BJ (cell line): ENCODE data around the gene TOX2. TPM values are rescaled to one million over a fixed set of nuclear protein-coding genes. Genes with fewer than 3 reads are reported as not detected.

ENCODE experiments used
- CTCF ChIA-PET: fragments of 350-600 bp; formaldehyde crosslinking; extraction: SDS; loops from one replicate; lab custom pipeline; 2021; ENCODE audit warnings: antibody characterized with exemption, inconsistent platforms; lab: Yijun Ruan, JAX
- POLR2A ChIA-PET: fragments of 300-600 bp; sonication (Branson Sonifier 250); formaldehyde crosslinking; extraction: SDS; loops from one replicate; lab custom pipeline; 2021; ENCODE audit warnings: antibody characterized with exemption; lab: Charles Lee
- DNase-seq: peaks from one replicate; pipeline ENCODE4 v3.0.0-alpha.2; 2011; ENCODE audit warnings: low read depth
- H3K27me3 ChIP-seq: 2 replicates; pipeline ENCODE4 v1.6.0; 2011; ENCODE audit warnings: low read length; ENCODE audit not compliant: control insufficient read depth, insufficient read depth
- H3K36me3 ChIP-seq: 2 replicates; pipeline ENCODE4 v1.5.1; 2011; ENCODE audit warnings: low read length; ENCODE audit not compliant: control insufficient read depth, insufficient read depth
- H3K4me3 ChIP-seq: 2 replicates; pipeline ENCODE4 v1.5.1; 2011; ENCODE audit warnings: low read depth, mild to moderate bottlenecking, control low read depth, low read length
- CTCF ChIP-seq: IDR thresholded peaks from 2 replicates; pipeline ENCODE4 v1.5.1; 2011; ENCODE audit warnings: low read depth, mild to moderate bottlenecking, control low read depth, inconsistent platforms, low read length, moderate library complexity; ENCODE audit not compliant: insufficient read depth
- polyA plus RNA-seq: library from polyadenylated mRNA; depleted of rRNA; stranded (reverse); fragments of >200 nt; gene quantifications from 2 replicates; pipeline ENCODE4 v1.2.3, GENCODE V29; 2011

Gene TOX2
- polyA plus RNA-seq, 1 experiment, result 7.6 TPM

DNA sequence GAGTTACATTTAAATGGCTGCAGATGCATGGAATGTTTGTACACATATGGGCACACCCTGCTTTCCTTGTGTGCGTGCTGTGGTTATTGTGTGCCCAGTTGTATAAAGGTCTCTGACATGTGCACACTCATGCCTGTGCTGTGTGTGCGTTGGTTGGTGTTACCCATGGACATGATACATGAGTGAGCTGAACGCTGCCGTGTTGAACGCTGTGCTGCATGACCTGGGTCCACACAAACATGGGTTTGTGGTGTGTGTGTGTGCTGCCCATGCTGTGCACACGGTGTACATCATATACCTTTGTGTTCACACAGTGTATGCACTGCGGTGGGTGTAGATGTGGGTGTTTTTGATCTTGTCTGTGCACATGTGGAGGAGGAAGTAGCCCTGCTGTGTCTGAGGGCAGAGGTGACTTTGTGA lies 54.4 kb downstream of the TOX2 start:
- H3K36me3 ChIP-seq, result peaks cover 1% of the 10 kb centered on the region; the same call in 1 of the 2 replicates
- H3K4me3 ChIP-seq, result no peak overlapping the region
- DNase-seq, result no peak
- H3K27me3 ChIP-seq, result no peaks in the 10 kb centered on the region
- CTCF ChIA-PET, result no interaction called here
- no peak for TF ChIP-seq CTCF
- POLR2A ChIA-PET, result no interaction called here

GRCh38 chr20:43969501-43970182 lies 55.0 kb downstream of the TOX2 start:
- Histone ChIP-seq H3K4me3 (no peak overlapping the region), H3K36me3 (peaks cover 1% of the 10 kb centered on the region; the same call in 1 of the 2 replicates), H3K27me3 (no peaks in the 10 kb centered on the region)
- POLR2A ChIA-PET, result no interaction called here
- no peak for TF ChIP-seq CTCF
- DNase-seq, result no peak
- CTCF ChIA-PET, result no interaction called here

DNA sequence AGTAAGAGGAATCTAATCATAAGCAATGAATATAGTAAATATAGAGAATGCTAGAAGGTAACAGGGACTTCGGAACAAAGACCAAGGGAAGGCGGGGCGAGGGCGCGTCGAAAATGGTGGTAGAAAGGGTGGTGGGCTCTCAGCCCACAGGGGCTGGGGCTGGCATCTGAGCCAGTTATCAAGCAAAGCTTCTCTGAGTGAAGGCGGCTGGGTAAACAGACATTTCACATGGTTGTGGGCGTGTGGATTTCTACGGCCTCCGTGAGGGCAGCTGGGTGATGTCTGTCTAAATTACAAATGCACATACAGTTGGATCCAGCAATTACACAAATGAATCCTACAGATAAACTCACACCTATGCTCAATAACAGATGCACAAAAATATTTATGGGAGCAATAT lies 56.6 kb downstream of the TOX2 start:
- Histone ChIP-seq H3K36me3 (peaks cover 1% of the 10 kb centered on the region; the same call in 1 of the 2 replicates), H3K4me3 (no peak overlapping the region), H3K27me3 (no peaks in the 10 kb centered on the region)
- DNase-seq, result no peak
- ChIA-PET POLR2A (no interaction called here), CTCF (interaction anchor here (1.0 to 1.3 kb wide), 2 partner anchors 12 to 221 kb away, joined by 3 to 5 read pairs; no protein-coding TSS in a partner anchor)
- no peak for TF ChIP-seq CTCF

DNA sequence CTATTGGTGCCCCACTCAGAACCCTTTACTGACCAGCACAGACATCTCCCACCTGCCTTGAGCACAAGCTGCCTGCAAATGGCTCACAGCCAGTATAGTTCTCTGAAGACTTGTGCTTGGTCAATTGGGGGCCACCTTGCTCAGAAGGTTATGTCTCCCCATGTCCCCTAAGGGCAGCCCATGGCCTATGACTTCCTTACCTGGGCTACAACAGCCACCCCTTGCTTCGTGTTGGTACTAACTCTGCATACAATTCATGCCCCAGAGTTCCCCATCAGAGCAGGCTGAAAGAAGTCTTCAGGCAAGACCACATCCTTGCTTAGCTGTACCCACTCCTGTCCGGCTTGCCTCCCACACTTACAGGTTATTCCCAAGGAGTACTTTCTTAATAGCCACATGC lies 57.4 kb downstream of the TOX2 start:
- TF ChIP-seq CTCF, result no peak
- no peak overlapping the region for H3K4me3 ChIP-seq
- ChIA-PET POLR2A (interaction anchor here (0.5 kb wide), 1 partner anchor 10 kb away, joined by 4 read pairs; no protein-coding TSS in a partner anchor), CTCF (interaction anchor here (0.7 to 1.3 kb wide), 3 partner anchors 12 to 222 kb away, joined by 3 to 5 read pairs (median 3); no protein-coding TSS in a partner anchor)
- peaks cover 1% of the 10 kb centered on the region; the same call in 1 of the 2 replicates for H3K36me3 ChIP-seq
- no peaks in the 10 kb centered on the region for H3K27me3 ChIP-seq
- DNase-seq, result no peak

DNA sequence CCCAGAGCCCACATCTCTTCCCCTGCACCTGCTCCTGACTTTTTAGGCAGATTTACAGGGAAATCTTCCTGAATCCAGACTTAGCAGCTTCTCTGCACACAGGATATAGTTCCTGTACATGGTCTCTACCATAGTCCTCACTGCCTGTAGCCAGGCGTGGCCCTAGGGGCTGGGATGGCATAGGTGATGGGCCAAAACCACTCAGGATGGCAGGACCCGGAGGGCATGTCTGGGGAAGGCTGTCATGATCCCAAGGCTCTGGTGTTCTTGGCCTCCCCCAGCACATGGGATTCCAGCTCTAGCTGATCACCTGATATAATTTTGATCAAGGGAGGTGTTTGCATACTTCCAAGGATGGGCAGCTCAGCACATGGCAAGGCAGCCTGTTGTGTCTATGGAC lies 58.0 kb downstream of the TOX2 start:
- ChIA-PET POLR2A (no interaction called here), CTCF (interaction anchor here (0.7 kb wide), 1 partner anchor 20 kb away, joined by 3 read pairs; no protein-coding TSS in a partner anchor)
- peaks cover 1% of the 10 kb centered on the region; the same call in 1 of the 2 replicates for H3K36me3 ChIP-seq
- no peaks in the 10 kb centered on the region for H3K27me3 ChIP-seq
- H3K4me3 ChIP-seq, result no peak overlapping the region
- no peak for TF ChIP-seq CTCF
- DNase-seq, result no peak
